HFFc6 (cell line): ENCODE data around the gene NQO2. TPM values are rescaled to one million over a fixed set of nuclear protein-coding genes. Genes with fewer than 3 reads are reported as not detected.
"Not testable (repeated sequence)": the region's sequence is repeated elsewhere in the genome, so short reads cannot be mapped to it uniquely, and the experiment has no call there.

Experiments
- DNase-seq: peaks from one replicate; pipeline ENCODE4 v3.0.0-alpha.2; 2018
- H3K27ac Mint-ChIP-seq: 2 replicates; pipeline ENCODE4 v1.8.0; 2020; ENCODE audit warnings: mild to moderate bottlenecking, mixed read lengths
- H3K27me3 Mint-ChIP-seq: 2 replicates; pipeline ENCODE4 v1.8.0; 2021; ENCODE audit warnings: mild to moderate bottlenecking, moderate library complexity, mixed read lengths; ENCODE audit not compliant: insufficient read depth
- H3K36me3 Mint-ChIP-seq: 2 replicates; pipeline ENCODE4 v1.8.0; 2021; ENCODE audit warnings: low read depth, mixed read lengths
- H3K4me1 Mint-ChIP-seq: 2 replicates; pipeline ENCODE4 v1.8.0; 2020; ENCODE audit warnings: low read depth, mixed read lengths
- H3K4me3 Mint-ChIP-seq: 2 replicates; pipeline ENCODE4 v1.8.0; 2020; ENCODE audit warnings: mild to moderate bottlenecking, moderate library complexity, mixed read lengths
- H3K9me3 Mint-ChIP-seq: 2 replicates; pipeline ENCODE4 v1.8.0; 2020; ENCODE audit warnings: mild to moderate bottlenecking, mixed read lengths
- CTCF ChIP-seq: fragments of 200-600 bp; sonication (generic); IDR thresholded peaks from 2 replicates; pipeline ENCODE4 v1.5.0; 2021; ENCODE audit warnings: antibody characterized with exemption, mild to moderate bottlenecking
- total RNA-seq, 6 experiments: library from RNA; stranded (reverse); fragmentation: NEBNext Ultra II Directional; extraction: Animal tissue kit (Norgen Biotek cat#: 25700); gene quantifications; 2 replicates in 1 of 6; 3 replicates in 5 of 6; pipeline ENCODE4 v1.2.3, GENCODE V29; 2021

Gene NQO2
- total RNA-seq, 6 experiments from 2014 or later, result 28.9 to 48.6 (median 43.6) TPM

GRCh38 chr6:2970034-2970685, 29.5 kb upstream of the NQO2 start:
- H3K27ac Mint-ChIP-seq, result peak overlapping the region; percentile 95

DNA sequence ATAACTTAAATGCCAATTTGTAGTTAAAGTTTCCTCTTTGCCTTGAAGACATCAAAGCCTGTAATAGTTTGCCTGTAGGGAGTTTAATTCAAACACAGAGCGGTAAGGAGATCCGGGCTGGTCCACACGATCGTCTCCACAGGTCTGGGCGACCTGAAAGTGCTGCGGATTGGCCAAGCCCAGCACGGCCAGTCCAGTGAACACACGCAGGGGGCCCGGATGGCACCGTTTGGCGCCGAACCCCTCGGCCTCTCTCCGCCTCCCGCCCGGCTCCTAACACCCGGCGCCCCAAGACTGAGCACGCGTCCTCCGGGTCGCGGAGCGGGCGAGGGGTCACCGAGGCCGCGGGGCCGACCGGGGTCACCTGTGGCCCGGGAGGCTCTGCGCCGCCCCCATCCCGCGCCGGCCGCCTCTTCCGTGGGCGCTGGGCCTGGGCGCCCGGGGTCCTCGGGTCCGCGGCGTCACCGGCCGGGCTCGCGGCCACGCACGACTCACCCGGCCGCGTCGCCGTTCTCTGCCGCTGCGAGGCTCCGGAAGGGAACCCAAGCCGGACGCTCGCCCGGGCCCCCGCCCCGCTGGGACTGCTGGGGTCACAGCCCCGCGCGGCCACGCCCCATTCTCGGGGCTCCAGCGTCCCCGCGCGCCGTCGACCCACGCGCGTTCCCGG, 28.8 kb upstream of the NQO2 start:
- Mint-ChIP-seq H3K4me1 (peaks cover 75% of the 10 kb centered on the region), H3K9me3 (no peaks in the 10 kb centered on the region), H3K36me3 (peaks cover 7% of the 10 kb centered on the region), H3K27me3 (peaks cover 1% of the 10 kb centered on the region; the same call in 1 of the 2 replicates), H3K4me3 (peak overlapping the region; percentile 93), H3K27ac (peak overlapping the region; percentile 96)
- no peak for TF ChIP-seq CTCF
- DNase-seq, result peak; percentile 41

More at GRCh38 chr6:2970034-2970685, 29.5 kb upstream of the NQO2 start:
- Mint-ChIP-seq H3K36me3 (peaks cover 7% of the 10 kb centered on the region), H3K27me3 (peaks cover 1% of the 10 kb centered on the region; the same call in 1 of the 2 replicates), H3K4me3 (peak overlapping the region; percentile 92), H3K4me1 (peaks cover 70% of the 10 kb centered on the region), H3K9me3 (no peaks in the 10 kb centered on the region)
- no peak for DNase-seq
- TF ChIP-seq CTCF, result no peak

DNA sequence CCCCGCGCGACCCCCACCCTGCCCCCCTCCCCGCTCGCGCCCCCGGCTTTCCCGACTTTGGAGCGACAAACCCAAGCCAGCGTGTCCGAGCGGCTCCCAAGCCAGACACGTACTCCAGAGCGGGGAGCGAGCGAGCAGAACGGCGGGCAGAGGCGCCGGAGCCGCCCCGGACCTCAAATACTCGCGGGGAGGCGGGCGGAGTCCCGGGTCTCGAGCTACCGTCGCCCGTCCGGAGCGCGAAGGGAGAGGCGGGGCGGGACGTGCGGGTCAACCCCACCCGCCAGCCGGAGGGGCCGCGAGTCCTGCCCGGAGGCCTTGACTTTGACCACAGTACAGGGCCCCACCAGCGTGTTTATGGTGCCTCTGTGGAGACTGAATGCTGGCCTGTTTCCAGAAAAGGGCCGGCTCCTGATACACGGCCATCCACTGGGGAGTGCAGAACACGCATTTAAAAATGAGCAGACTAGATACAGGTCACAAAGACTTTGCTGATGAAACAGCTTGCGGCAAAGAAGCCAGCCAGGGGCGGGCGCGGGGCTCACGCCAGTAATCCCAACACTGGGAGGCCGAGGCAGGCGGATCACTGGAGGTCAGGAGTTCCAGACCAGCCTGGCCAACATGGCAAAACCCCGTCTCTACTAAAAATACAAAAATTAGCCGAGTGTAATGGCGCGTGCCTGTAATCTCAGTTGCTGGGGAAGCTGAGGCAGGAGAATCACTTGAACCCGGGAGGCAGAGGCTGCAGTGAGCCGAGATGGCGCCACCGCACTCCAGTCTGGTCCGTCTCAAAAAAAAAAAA, 28.1 kb upstream of the NQO2 start, which contains the start of gene SERPINB6:
SERPINB6 (minus strand) TSS at position 148 of the 799 bp plus-strand sequence. CDS start 12,235 bp downstream, outside the sequence.
- H3K4me1 Mint-ChIP-seq, result peaks cover 76% of the 10 kb centered on the region
- peak within 1 kb of the TSS; percentile 96 for H3K27ac Mint-ChIP-seq
- no peaks in the 10 kb centered on the region for H3K9me3 Mint-ChIP-seq
- peaks cover 7% of the 10 kb centered on the region for H3K36me3 Mint-ChIP-seq
- H3K27me3 Mint-ChIP-seq, result peaks cover 1% of the 10 kb centered on the region; the same call in 1 of the 2 replicates
- no peak for TF ChIP-seq CTCF
- peak within 1 kb of the TSS; percentile 93 for H3K4me3 Mint-ChIP-seq
- peak; percentile 74 for DNase-seq

DNA sequence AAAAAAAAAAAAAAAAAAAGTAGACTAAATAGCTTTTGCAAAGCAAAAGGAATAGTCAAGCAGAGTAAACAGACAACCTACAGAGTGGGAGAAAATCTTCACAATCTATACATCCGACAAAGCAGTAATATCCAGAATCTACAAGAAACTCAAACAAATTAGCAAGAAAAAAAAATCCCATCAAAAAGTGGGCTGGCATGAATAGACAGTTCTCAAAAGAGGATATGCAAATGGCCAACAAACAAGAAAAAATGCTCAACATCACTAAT, 27.5 kb upstream of the NQO2 start:
- H3K9me3 Mint-ChIP-seq, H3K27me3 Mint-ChIP-seq, DNase-seq, H3K36me3 Mint-ChIP-seq: not testable (repeated sequence)
- Mint-ChIP-seq H3K4me1 (peaks cover 76% of the 10 kb centered on the region), H3K4me3 (peak overlapping the region; percentile 93), H3K27ac (peak overlapping the region; percentile 96)

GRCh38 chr6:2972685-2973084, 27.0 kb upstream of the NQO2 start:
- H3K9me3 Mint-ChIP-seq, H3K36me3 Mint-ChIP-seq, H3K27me3 Mint-ChIP-seq, DNase-seq: not testable (repeated sequence)
- Mint-ChIP-seq H3K4me1 (peaks cover 76% of the 10 kb centered on the region), H3K27ac (peak overlapping the region; percentile 96), H3K4me3 (peak overlapping the region; percentile 93; the same call in 1 of the 2 replicates)

DNA sequence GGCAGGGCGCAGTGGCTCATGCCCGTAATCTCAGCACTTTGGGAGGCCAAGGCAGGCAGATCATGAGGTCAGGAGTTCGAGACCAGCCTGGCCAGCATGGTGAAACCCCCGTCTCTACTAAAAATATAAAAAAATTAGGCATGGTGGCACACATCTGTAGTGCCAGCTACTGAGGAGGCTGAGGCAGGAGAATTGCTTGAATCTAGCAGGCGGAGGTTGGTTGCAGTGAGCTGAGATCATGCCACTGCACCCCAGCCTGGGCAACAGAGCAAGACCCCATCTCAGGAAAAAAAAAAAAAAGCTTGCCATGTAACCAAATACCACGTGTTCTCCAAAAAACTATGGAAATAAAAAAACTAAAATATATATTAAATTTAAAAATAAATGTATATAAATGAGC, 26.5 kb upstream of the NQO2 start:
- not testable (repeated sequence) for H3K4me3 Mint-ChIP-seq, DNase-seq, H3K36me3 Mint-ChIP-seq, H3K27me3 Mint-ChIP-seq, H3K27ac Mint-ChIP-seq, H3K9me3 Mint-ChIP-seq
- H3K4me1 Mint-ChIP-seq, result peaks cover 79% of the 10 kb centered on the region
